Activated T-cell treated with anti-CD3 and anti-CD28 coated beads for 1 hour (primary cell): ENCODE results near the gene LRRC25.
"Not testable (repeated sequence)": the region's sequence is repeated elsewhere in the genome, so short reads cannot be mapped to it uniquely, and the experiment has no call there.

Experiments
- DNase-seq: peaks from one replicate; pipeline ENCODE4 v3.0.0-alpha.2; 2020; ENCODE audit warnings: low read depth

LRRC25 gene

GRCh38 chr19:18379803-18380747 is 17.3 kb downstream of the LRRC25 start:
- DNase-seq, result no peak

- no peak for DNase-seq
Measured at GRCh38 chr19:18377026-18377425, 20.4 kb downstream of the LRRC25 start.

GRCh38 chr19:18373892-18374629 is 23.4 kb downstream of the LRRC25 start:
- peak; percentile 20 for DNase-seq

GRCh38 chr19:18373407-18373891 is 24.0 kb downstream of the LRRC25 start:
- DNase-seq, result no peak

GRCh38 chr19:18368504-18369222 is 28.8 kb downstream of the LRRC25 start:
- no peak for DNase-seq

GRCh38 chr19:18366021-18366435 is 31.4 kb downstream of the LRRC25 start:
- DNase-seq, result no peak

- DNase-seq, result no peak
Measured at GRCh38 chr19:18364826-18365528, 32.4 kb downstream of the LRRC25 start.

GRCh38 chr19:18364277-18364825 is 33.1 kb downstream of the LRRC25 start:
- not testable (repeated sequence) for DNase-seq

- no peak for DNase-seq
Measured at GRCh38 chr19:18363787-18364186, 33.6 kb downstream of the LRRC25 start.

- no peak for DNase-seq
Measured at GRCh38 chr19:18362934-18363542, 34.4 kb downstream of the LRRC25 start.

GRCh38 chr19:18361646-18362045 is 35.8 kb downstream of the LRRC25 start:
- no peak for DNase-seq

- no peak for DNase-seq
Measured at GRCh38 chr19:18357041-18357440, 40.4 kb downstream of the LRRC25 start.

GRCh38 chr19:18354743-18355142 is 42.7 kb downstream of the LRRC25 start:
- not testable (repeated sequence) for DNase-seq

GRCh38 chr19:18353378-18354005 is 43.9 kb downstream of the LRRC25 start:
- no peak for DNase-seq

- DNase-seq, result no peak
Measured at GRCh38 chr19:18351544-18351943, 45.9 kb downstream of the LRRC25 start.

GRCh38 chr19:18350490-18350889 is 46.9 kb downstream of the LRRC25 start:
- no peak for DNase-seq

- no peak for DNase-seq
Measured at GRCh38 chr19:18349524-18350128, 47.8 kb downstream of the LRRC25 start.

- DNase-seq, result not testable (repeated sequence)
Measured at GRCh38 chr19:18348818-18349339, 48.5 kb downstream of the LRRC25 start.

GRCh38 chr19:18348171-18348570 is 49.3 kb downstream of the LRRC25 start:
- DNase-seq, result no peak

GRCh38 chr19:18346091-18346490 is 51.3 kb downstream of the LRRC25 start:
- no peak for DNase-seq
